A673 (cell line): ENCODE data around the gene TTYH3. TPM values are rescaled to one million over a fixed set of nuclear protein-coding genes. Genes with fewer than 3 reads are reported as not detected.
"Not testable (repeated sequence)": the region's sequence is repeated elsewhere in the genome, so short reads cannot be mapped to it uniquely, and the experiment has no call there.

Experiments
- BruUV-seq: library from RNA; stranded (reverse); fragments of 400-500 nt; replicated peaks from 2 replicates; lab custom pipeline; 2021; lab: Mats Ljungman, UMichigan
- CTCF ChIA-PET: fragments of 300-600 bp; sonication (Branson Sonifier 250); formaldehyde crosslinking; loops from one replicate; lab custom pipeline; 2022; ENCODE audit warnings: antibody characterized with exemption; lab: Charles Lee
- POLR2A ChIA-PET: fragments of 300-600 bp; sonication (Branson Sonifier 250); formaldehyde crosslinking; loops from one replicate; lab custom pipeline; 2022; ENCODE audit warnings: antibody characterized with exemption; ENCODE audit not compliant: low non-redundant PET; lab: Charles Lee
- DNase-seq: peaks from one replicate; pipeline ENCODE4 v3.0.0-alpha.2; 2015; ENCODE audit warnings: low spot score
- H3K27ac ChIP-seq: fragments of 200-600 bp; sonication (generic); 2 replicates; pipeline ENCODE4 v1.5.1; 2016; ENCODE audit warnings: mixed run types, low read depth, mild to moderate bottlenecking, mixed read lengths, antibody characterized with exemption, low read length; ENCODE audit not compliant: poor library complexity, severe bottlenecking
- H3K27me3 ChIP-seq: fragments of 200-600 bp; sonication (generic); replicated peaks from 2 replicates; pipeline ENCODE4 v1.6.1; 2017; ENCODE audit warnings: mixed run types, low read depth, mild to moderate bottlenecking, mixed read lengths, antibody characterized with exemption, low read length; ENCODE audit not compliant: insufficient read depth, poor library complexity
- H3K36me3 ChIP-seq: fragments of 200-600 bp; sonication (generic); 2 replicates; pipeline ENCODE4 v1.6.1; 2016; ENCODE audit warnings: mixed run types, mild to moderate bottlenecking, mixed read lengths, antibody characterized with exemption, low read length; ENCODE audit not compliant: insufficient read depth, poor library complexity, severe bottlenecking
- H3K4me1 ChIP-seq: fragments of 200-600 bp; sonication (generic); 2 replicates; pipeline ENCODE4 v1.6.1; 2017; ENCODE audit warnings: mixed run types, mild to moderate bottlenecking, mixed read lengths, antibody characterized with exemption, low read length; ENCODE audit not compliant: insufficient read depth, poor library complexity, severe bottlenecking
- H3K4me3 ChIP-seq: fragments of 200-600 bp; sonication (generic); 2 replicates; pipeline ENCODE4 v1.5.1; 2016; ENCODE audit warnings: low read depth, mixed run types, mild to moderate bottlenecking, mixed read lengths, low read length; ENCODE audit not compliant: poor library complexity, severe bottlenecking
- H3K9me3 ChIP-seq: fragments of 200-600 bp; sonication (generic); 2 replicates; pipeline ENCODE4 v1.6.1; 2016; ENCODE audit warnings: mixed run types, low read depth, mild to moderate bottlenecking, mixed read lengths, antibody characterized with exemption, low read length; ENCODE audit not compliant: poor library complexity, severe bottlenecking
- CTCF ChIP-seq: fragments of 300-800, 200-600 bp; sonication (generic); conservative IDR thresholded peaks from 2 replicates; pipeline ENCODE4 v1.5.1; 2017; ENCODE audit warnings: low read depth, mild to moderate bottlenecking, antibody characterized with exemption, low read length, moderate library complexity, mixed read lengths
- EZH2 ChIP-seq: fragments of 200-600 bp; sonication (generic); IDR thresholded peaks from 2 replicates; pipeline ENCODE4 v1.6.1; 2017; ENCODE audit warnings: borderline replicate concordance, low read depth, mild to moderate bottlenecking, mixed read lengths, antibody characterized with exemption, low read length; ENCODE audit not compliant: poor library complexity, severe bottlenecking
- intact Hi-C: fragments of 100-400 bp; cut with micrococcal nuclease; formaldehyde crosslinking; loops from one replicate; pipeline ENCODE4 v1.10.0; 2022; ENCODE audit not compliant: unreplicated experiment
- total RNA-seq: library from RNA; stranded (reverse); gene quantifications from 2 replicates; pipeline ENCODE4 v1.2.3, GENCODE V29; 2021

The TTYH3 gene
- total RNA-seq, 1 experiment from 2014 or later = 248 TPM

DNA sequence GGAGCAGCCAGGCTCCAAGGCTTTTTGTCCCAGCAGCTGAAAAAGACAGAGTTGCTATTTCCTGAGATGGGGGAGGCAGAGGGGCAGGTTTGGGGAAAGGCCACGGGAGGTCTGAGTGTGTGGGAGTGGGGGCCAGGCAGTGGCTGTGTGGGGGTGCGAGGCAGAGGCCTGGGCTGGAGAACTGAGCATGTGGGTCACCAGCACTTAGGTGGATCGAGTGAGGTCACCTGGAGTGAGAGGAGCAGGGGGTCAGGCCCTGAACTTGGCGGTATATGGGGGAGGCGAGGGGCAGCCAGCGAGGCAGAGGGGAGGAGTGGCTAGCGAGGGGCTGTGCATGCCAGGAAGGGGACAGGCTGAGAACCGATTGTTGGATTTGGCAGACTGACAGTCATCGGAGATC is 44.7 kb upstream of the TTYH3 start:
- H3K4me3 ChIP-seq = no peak overlapping the region
- no peaks in the 10 kb centered on the region for H3K4me1 ChIP-seq
- H3K27ac ChIP-seq = no peak overlapping the region
- BruUV-seq = no TSS peak
- POLR2A ChIA-PET = no interaction called here
- no peaks in the 10 kb centered on the region for H3K9me3 ChIP-seq
- intact Hi-C loops = no loop called here
- TF ChIP-seq CTCF (no peak), EZH2 (no peak)
- H3K27me3 ChIP-seq = no peaks in the 10 kb centered on the region
- DNase-seq = no peak
- CTCF ChIA-PET = no interaction called here
- peaks cover 13% of the 10 kb centered on the region for H3K36me3 ChIP-seq

GRCh38 chr7:2587778-2588177 is 44.0 kb upstream of the TTYH3 start:
- ChIA-PET POLR2A (no interaction called here), CTCF (no interaction called here)
- no TSS peak for BruUV-seq

DNA sequence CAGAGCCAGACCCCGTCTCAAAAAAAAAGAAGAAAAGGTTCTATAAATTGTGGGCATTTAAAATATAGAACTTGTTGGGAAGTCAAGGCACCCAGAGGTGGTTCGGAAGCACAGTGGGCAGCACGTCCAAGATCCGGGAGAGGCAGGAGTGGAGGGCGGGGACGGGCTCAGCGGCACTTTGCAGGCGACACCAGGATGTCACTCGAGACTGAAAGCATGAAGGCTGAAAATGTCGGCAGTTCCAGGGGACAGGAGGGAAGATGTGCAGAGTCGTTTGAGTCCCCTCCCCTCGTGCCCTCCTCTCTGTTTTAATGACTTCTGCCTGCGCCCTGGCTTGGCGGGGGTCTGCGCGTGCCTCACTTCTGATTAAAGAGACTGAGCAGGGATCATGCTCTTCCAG is 42.4 kb upstream of the TTYH3 start:
- Histone ChIP-seq H3K4me1 (no peaks in the 10 kb centered on the region), H3K27ac (no peak overlapping the region), H3K4me3 (no peak overlapping the region), H3K36me3 (peaks cover 26% of the 10 kb centered on the region), H3K9me3 (no peaks in the 10 kb centered on the region), H3K27me3 (no peaks in the 10 kb centered on the region)
- TF ChIP-seq CTCF = no peak
- no peak for TF ChIP-seq EZH2
- CTCF ChIA-PET = interaction anchor here (0.6 kb wide), 1 partner anchor 87 kb away, joined by 3 read pairs; no protein-coding TSS in a partner anchor
- intact Hi-C loops = no loop called here
- POLR2A ChIA-PET = interaction anchor here (0.7 kb wide), 1 partner anchor 428 kb away, joined by 3 read pairs; no protein-coding TSS in a partner anchor
- no TSS peak for BruUV-seq
- DNase-seq = no peak

More at GRCh38 chr7:2587778-2588177, 44.0 kb upstream of the TTYH3 start:
- Histone ChIP-seq H3K4me1 (no peaks in the 10 kb centered on the region), H3K9me3 (no peaks in the 10 kb centered on the region), H3K27me3 (no peaks in the 10 kb centered on the region), H3K27ac (no peak overlapping the region), H3K36me3 (peaks cover 19% of the 10 kb centered on the region), H3K4me3 (no peak overlapping the region)
- intact Hi-C loops = no loop called here
- TF ChIP-seq EZH2 = no peak
- no peak for TF ChIP-seq CTCF
- DNase-seq = no peak

GRCh38 chr7:2589941-2590340 is 41.8 kb upstream of the TTYH3 start:
- BruUV-seq, H3K27me3 ChIP-seq, H3K4me1 ChIP-seq, H3K9me3 ChIP-seq, H3K4me3 ChIP-seq, CTCF ChIA-PET, DNase-seq, intact Hi-C loops, H3K27ac ChIP-seq: not testable (repeated sequence)
- peaks cover 20% of the 10 kb centered on the region for H3K36me3 ChIP-seq
- POLR2A ChIA-PET = interaction anchor here (0.7 to 0.8 kb wide), 2 partner anchors 78 to 428 kb away, joined by 3 to 6 read pairs; no protein-coding TSS in a partner anchor
